ENCODE measurements around the gene LYST.

LYST gene

DNA sequence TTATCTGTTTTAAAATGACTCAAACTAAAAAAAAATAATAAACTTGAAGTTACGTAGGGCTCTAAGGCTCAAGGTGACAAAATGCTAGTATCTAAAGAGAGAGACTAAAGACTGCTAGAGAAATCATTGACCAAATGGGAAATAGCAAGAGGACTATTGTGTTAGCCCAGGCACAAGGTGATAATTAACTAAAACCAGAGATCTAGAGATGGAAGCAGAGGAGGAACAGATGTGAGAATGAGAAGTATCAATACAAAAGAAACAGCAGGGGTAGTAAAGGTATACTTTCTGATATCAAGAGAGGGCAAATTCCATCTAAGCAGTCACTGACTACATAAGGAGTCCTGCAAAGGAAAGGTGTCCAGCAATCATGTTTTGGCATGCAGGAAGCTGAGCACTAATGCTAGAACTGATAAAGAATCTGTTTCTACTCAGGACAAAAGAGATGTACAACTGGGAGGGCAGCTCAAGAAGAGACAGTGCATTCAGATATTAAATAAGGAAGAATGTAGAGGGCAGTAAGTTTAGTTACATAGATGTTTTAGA is 116.9 kb downstream of the LYST start:
- DNase-seq: no peak

DNA sequence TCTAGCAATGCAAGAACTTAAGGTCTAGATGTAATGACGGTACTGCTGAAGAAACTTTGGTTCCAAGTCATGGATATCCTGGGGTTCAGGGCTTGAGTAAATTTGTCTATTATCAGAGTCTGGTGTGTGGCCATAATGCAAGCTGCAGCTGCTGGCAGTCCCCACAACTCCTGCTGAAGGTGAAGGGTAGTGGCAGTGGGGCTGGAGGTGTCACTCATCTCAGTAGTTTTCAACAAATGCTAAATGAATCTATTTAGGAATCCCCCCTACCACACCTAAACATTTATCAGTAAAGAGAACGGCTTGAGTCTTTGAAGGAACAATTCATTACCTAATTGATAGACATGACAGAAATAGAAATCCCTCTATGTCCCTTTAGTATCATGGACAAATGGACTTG is 118.0 kb downstream of the LYST start:
- no peak for DNase-seq

DNA sequence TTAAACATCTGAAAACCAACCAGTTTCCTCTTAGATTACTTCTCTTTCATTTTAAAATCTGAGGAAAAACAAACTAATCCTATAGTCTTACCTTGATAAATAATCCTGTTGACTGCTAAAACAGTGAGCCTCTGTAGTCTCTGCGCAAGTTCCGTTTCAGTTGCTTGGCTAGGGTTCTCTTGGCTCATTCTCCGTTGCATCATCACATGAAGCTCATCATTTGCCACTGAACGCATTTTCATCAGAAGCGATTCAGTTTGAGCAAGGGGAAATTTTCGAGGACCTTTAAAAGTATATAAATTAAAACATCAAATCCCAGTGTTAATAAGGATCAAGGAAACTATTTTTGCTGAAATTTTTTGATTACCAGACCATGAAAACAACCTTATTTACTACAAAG is 120.5 kb downstream of the LYST start:
- DNase-seq: no peak

DNA sequence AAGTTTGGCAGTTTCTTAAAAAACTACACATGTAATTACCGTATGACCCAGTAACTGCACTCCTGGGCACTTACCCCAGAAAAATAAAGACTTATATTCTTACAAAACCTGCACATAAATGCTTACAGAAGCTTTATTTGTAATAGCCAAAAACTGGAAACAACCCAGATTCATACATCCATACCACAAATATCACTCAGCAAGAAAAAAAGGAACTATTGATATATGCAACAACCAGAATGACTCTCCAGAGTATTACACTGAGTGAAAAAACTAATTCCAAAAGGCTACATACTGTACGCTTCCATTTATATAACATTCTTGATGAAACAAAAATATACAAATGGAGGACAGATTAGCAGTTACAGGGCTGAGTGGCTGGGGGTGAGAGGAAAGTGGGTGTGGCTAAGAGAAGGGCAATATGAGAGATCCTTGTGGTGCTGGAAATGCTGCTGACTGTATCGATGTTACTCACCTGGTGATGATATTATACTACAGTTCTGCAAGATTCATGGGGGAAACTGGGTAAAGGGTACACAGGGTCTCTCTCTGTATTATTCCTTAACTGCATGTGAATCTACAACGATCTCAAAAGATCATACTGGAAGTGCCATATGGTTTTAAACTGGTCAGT is 121.1 kb downstream of the LYST start:
- no peak for DNase-seq

DNA sequence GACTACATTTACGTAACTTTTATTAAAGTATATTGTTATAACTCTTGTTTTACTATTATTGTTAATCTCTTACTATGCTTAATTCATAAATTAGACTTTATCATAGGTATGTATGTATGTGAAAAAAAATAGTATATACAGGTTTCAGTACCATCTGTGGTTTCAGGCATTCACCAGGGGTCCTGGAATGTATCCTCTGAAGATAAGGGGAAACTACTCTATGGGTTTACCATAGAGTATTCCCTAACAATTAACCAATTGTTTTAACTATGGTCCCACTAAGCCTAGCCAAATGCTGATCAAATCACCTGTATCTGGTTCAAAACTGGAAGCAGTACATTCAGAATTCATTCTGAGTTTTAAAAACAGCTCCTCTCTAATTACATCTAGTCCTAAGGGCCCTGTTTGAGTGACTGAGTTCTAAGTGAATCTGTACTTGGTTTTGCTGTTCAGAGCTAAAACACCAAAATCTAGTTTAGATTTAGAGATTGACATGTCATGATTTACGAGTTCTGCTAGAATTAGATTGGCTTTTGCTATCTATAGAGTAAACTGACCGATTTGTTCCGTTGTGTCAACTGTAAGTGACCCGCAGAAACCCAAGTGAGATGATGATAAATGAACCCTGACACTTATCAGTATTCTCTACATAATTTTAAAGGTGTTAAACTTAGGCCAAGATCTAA is 123.6 kb downstream of the LYST start:
- no peak for DNase-seq

DNA sequence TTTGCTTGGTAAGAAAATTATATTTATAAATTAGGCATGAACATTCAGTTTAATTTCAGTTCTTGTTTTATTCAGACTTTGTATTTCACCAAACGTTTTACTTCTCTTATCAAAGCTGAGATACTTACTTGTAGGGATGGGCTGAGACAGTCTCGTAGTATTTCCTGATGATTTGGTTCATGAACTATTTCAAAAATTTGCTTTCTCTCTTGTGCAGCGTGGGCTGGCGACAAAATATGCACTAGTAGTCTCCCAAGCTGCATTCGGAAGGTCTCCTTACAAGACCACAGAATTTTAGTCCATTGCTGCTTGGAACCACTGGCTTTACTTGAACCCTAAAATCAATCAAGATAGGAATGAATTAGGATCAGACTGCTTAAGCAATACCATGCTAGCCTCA is 125.4 kb downstream of the LYST start:
- DNase-seq: no peak

DNA sequence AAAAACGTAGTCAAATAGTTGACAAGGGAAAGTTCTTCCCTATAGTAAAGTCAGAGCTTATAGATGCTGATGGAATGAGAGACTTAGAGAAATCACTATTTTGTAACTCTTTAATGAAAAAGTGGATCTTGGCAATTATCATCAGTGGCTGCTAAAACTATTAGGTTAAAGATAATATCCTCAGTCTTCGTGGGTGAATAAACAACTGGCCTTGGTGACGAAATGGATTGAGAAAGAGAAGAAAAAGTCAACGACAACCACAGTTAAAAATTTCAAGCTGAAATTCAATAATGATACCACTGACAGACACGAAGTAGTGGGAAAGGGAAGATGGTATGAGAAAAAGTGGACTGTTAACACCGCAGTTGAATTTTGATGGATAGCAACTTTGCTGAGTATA is 127.1 kb downstream of the LYST start:
- no peak for DNase-seq

DNA sequence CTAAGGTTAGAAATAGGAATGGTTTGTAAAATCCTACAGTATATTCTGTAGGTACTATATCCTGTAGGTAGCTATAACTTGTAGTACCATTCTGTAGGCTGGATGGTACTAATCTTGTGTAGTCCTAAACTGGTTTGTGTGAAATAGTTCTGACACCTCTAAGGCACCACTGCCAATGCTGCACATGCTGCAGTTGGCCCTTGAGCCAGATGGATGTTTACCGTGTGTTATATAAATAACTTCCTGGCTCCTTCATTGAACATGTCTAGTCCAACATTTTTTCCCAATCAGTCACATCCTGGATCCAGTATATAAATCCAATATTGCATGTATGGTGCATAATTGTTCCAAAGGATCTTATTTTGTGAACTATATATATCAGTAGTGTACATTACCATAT is 127.6 kb downstream of the LYST start:
- no peak for DNase-seq

DNA sequence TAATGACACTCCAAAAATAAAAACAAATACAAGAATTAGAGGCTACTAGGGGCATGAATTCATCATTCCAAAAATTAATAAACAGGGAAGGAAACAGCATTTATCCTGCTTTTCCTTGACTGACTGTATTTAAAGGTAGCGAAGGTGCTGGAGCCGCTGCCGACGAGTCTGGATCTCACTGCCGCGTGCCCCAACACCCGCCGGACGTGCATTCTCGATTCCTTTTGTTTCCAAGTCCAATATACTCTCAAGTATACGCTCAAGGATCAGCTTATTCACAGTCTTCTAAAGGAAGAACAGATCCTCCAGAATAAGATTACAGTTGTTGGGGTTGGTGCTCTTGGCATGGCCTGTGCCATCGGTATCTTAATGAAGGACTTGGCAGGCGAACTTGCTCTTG is 129.0 kb downstream of the LYST start:
- DNase-seq: no peak

DNA sequence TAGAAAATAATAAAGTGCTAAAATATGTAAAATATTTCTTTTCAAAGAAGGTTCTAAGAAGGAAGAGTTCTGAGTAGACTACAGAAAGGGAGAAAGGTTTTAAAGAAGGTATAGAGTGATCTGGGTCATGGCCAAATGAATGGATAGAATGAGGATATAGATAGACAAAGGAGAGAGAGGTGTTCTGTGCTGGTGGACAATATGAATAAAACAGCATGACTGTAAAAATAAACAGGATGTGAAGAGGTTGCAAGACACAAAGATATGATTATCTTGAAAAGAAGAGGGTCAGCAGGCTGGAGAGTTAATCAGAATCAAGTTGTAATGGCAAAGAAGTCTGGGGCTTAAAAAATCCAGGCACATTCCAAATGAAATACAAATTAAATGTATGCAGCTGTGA is 130.4 kb downstream of the LYST start:
- DNase-seq: no peak

DNA sequence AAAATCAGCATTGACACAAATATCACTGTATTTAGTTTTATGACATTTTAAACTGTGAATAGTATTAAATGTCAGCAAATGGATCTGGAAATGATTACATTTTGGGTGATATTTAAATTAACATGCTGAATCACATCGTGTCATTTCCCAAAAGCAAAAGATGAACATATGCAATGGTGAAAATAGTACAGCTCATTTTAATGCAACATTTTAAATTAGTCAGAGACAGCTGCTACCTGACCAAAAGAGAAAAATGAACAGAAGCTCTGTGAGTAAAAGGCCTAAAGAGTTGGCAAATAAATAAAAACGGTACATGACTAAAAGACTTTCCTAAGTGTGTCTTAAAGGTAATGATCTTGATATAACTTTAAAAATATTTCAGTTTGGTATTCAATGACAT is 131.1 kb downstream of the LYST start:
- no peak for DNase-seq

DNA sequence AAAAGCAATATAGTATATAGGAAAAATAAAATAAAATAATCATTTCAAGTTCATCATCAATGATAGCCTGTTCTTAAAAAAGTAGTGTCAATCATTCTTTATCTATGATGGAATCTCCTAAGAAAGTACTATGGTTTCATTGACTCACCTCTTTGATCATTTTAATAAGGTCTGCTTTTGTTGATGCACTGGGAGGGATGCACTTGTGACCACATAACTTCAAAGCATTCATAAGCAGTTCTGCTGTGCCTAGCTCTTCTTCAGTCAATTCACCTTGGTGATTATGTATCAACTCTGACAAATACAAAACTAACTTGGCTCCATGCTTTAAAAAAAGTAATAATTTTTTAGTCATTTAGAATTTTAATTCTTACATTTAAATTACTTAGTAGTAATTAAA is 132.4 kb downstream of the LYST start:
- DNase-seq: no peak

DNA sequence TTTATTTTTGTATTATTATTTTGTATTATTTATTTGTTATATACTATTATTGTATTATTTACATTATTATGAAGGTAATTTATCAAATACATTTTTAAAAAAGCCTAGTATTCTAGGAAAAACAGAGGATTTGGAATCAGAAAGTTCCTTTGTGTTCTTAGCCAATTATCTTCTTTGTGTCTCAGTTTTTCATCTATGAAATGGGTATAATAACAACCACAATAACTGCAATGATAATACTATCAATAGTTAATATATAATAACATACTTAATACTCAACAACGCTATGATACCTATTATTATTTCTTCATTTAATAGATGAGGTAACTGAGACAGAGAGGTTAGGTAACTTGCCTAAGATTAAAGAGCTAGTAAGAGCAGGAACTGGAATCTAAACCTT is 136.7 kb downstream of the LYST start:
- no peak for DNase-seq

DNA sequence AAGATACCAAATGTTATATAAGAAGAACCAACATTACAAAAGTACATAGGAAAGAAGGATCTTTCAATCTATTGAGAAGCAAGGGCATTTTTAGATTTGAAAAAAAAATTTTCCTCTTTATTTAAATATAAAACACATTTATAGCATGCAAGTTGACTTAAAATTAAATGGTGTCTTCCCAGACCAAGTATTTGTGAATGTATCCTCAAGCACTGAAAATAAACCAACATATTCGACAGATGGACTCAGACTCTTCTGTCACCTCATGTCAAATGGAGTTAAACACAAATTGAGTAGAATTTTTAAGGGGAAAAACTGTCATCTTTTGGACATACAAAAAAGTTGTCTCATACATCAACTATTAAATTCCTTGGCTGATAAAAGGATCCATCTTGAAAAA is 140.1 kb downstream of the LYST start:
- DNase-seq: no peak

DNA sequence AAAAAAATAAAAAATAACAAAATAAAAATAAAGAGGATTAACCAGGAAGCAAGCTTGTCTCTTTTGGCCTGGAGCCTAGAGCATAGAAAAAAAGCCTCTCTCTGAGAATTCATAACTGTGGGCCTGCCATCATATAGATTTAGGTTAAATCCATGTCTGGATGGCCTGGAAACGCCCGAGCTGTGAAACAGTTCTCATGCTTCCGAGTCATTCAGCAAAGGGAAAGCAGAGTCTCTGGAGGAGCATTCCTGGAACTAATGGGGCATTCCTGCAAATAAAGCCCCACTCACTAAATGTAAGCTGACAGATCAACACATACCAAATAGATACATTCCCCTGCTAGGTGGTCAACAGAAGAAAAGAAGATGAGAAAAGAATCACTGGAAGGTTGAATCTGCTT is 141.3 kb downstream of the LYST start:
- DNase-seq: no peak

DNA sequence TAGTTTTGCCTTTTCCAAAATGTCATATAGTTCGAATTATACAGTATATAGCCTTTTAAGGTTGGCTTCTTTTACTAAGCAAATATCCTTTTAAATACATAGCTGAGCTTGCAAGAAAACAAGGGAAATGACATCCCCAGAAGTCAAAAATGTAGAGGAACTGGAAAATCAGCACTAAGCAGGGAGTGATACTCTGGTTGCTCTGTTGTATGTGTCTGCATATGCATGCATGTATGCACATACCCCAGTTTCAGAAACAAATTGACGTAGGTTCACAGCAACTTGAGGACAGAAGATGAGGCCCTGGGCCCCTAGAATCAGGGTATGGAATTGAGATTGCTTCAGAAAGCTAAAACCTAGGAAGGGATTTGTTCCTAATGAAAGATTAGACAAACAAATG is 142.0 kb downstream of the LYST start:
- DNase-seq: no peak

DNA sequence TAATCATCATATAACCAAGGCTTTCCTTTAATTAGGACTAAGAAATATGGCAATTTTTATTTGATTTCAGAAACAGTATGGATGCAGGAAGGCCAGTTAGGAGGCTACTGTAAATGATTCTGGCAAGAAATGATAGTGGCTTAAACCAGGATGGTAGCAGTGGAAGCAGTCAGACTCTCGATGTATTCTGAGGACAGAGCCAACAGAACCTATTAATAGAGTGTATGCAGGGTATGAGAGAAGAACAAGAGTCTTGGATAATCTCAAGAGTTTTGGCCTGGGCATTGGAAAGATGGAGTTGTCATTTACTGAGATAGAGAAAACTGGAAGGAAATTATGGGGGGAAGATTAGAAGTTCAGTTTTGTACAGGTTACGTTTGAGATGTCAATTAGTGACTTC is 143.8 kb downstream of the LYST start:
- DNase-seq: no peak

DNA sequence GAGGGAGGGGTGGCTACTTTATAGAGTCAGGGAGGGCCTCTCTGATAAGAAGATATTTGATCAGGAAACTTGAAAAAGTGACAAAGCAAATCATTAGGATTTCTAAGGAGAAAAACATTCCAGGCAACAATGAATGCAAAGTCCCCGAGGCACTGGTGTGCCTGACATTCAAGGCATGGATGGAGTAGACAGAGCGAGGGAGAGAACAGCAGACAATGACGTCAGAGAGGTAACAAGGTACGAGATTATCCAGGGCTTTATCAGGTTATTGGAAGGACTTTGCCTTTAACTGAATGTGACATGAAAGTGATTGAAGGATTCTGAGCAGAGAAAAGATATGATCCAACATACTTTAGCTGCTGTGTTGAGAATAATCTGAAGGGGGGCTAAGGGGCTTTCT is 144.7 kb downstream of the LYST start:
- DNase-seq: no peak

DNA sequence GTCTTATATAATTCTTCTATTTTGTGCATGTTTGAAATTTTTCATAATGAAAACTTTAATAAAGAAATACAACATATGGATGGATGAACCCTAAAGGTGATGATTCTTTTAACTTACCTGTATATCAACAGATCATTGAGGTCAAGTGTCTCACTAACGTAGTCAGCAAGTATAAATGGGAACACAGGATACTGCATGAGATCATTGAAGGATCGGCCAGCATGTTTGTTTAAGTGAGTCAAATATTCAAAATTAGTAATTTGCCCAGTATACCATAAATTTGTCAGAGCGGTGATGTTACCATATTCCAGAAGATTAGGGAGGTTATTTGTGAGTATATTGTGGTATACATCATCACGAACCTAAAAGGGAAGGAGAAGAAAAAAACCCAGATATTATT is 146.2 kb downstream of the LYST start:
- no peak for DNase-seq

DNA sequence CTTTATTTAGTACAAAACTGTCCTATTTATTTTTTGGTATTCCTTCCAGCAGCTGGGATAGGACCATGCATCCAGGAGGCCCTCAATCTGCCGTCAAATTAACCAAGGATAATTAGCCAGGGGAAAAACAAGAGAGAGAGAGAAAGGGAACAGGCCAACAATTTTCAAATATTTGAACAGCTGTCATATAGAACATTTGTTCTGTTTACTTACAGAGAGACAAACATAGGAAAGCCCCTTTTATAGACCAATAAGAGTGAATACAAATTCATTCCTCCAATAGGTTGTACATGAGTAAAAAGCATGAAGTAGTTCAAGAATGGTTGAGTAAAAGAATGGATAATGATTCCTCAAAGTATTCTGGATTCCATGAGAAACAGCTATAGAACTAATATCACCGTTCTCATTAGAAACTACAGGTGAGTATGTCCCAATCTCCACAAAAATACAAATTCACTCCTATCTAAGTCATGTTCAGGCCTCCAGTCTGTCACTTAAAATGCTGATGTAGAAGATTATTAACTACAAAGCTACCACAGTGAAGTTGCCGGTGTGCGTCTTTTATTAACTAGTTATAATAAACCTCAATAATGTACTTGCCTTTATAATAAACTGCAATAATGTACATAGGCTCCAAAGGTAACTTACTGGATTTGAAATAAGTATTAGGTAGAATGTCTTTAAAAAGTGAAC is 152.4 kb downstream of the LYST start:
- DNase-seq: no peak

DNA sequence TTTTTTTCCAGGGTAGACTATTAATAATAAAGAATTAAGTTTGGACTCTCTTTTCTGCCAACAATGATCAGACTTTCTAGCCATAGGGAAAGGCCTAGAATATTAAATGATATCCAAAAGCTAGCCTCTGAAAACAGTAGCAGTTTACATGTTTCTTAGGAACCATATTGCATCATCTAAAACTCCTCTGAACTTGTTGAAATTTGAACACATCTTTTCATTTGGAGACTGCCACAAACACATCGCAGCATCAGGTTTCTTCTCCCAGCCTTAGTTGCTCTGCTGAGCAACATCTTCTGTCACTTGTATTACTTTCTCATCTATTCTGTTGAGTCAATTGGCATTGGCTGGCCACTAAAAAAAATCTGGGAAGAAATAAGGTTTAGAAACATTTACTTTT is 153.9 kb downstream of the LYST start:
- no peak for DNase-seq

DNA sequence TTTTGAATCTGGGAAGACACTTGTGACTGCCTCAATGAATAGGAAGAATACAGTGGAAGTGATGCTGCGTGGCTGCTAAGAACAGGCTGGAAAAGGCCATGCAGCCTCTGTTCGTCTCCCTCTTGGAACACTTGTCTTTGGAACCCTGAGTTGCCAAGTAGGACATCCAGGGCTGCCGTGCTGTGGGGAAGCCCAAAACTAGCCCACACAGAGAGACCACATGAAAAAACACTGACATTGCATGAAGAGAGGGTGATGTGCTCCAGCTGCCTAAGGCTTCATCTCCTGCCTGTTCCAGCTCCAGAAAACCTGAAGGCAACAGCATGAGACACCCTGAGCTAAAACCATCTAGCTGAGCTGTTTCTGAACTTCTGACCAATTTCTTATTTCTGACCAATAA is 156.0 kb downstream of the LYST start:
- DNase-seq: no peak

DNA sequence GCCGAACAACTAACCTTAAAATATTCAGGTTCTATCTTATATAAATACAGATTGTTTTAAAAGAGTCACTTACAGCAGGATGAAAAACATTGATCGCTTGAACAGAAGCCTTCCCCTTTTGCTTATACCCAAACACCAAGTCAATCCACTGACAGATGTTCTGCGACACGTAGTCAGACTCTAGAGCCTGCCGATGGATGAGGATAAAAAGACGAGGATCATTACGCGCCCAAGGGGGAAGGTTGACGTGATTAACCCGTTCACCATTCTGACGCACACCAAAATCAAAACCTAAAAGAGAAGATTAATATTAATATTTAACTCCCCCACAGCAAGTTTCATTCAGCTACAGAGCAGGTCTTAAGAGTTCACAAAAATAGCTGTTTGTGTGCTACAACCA is 157.7 kb downstream of the LYST start:
- DNase-seq: no peak

DNA sequence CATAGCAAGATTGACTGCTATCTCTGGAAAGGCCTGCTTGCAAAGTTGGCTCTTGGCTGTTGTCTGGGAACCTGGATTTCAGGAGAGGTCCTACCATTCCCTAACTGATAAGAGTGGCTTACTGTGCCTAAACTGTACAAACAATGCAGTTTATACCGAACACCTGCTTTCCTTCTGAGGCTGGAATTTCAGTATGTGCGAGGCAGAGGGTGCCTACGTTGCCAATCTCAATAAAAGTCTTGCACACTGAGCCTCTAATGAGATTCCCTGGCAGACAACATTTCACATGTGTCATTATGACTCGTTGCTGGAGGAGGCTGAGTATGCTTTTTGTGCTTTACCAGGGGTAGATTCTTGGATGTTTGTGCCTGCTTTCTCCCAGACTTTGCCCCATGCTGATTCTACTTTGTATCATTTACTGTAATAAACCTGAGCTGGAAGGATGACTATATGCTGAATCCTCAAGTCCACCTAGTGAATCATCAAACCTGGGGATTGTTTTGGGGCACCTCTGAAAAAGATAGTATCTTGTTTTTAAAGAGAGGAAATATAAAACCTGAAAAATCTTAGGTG is 158.2 kb downstream of the LYST start:
- no peak for DNase-seq
